Measurements from ENCODE around the gene MORN4.
"Not testable (repeated sequence)": the region's sequence is repeated elsewhere in the genome, so short reads cannot be mapped to it uniquely, and the experiment has no call there.

The MORN4 gene

GRCh38 chr10:97632949-97633884 lies at the start of gene MORN4:
Gene MORN4 (minus strand): TSS chr10:97633500. CDS start chr10:97619653, 13,847 bp downstream.
- DNase-seq (ENCODE audit: low read depth in 2 of 2) = peak; percentile 78 to 82

- DNase-seq (ENCODE audit: low read depth in 2 of 2) = no peak
Measured at GRCh38 chr10:97682042-97682441, 48.7 kb upstream of the MORN4 start.

GRCh38 chr10:97679594-97679993 lies 46.3 kb upstream of the MORN4 start:
- DNase-seq (ENCODE audit: low read depth in 2 of 2) = no peak

- DNase-seq (ENCODE audit: low read depth in 2 of 2) = peak in 1 of 2 donors; percentile 33
Measured at GRCh38 chr10:97676770-97677581, 43.7 kb upstream of the MORN4 start.

- no peak for DNase-seq (ENCODE audit: low read depth in 2 of 2)
Measured at GRCh38 chr10:97675222-97675621, 41.9 kb upstream of the MORN4 start.

GRCh38 chr10:97673736-97674525 lies 40.6 kb upstream of the MORN4 start:
- no peak for DNase-seq (ENCODE audit: low read depth in 2 of 2)

- DNase-seq (ENCODE audit: low read depth in 2 of 2) = no peak
Measured at GRCh38 chr10:97669571-97669970, 36.3 kb upstream of the MORN4 start.

- no peak for DNase-seq (ENCODE audit: low read depth in 2 of 2)
Measured at GRCh38 chr10:97667463-97667862, 34.2 kb upstream of the MORN4 start.

GRCh38 chr10:97666992-97667391 lies 33.7 kb upstream of the MORN4 start:
- DNase-seq (ENCODE audit: low read depth in 2 of 2) = no peak

- DNase-seq (ENCODE audit: low read depth in 2 of 2) = no peak
Measured at GRCh38 chr10:97664282-97664850, 31.1 kb upstream of the MORN4 start.

GRCh38 chr10:97659589-97659988 lies 26.3 kb upstream of the MORN4 start:
- DNase-seq (ENCODE audit: low read depth in 2 of 2) = no peak

GRCh38 chr10:97656777-97657176 lies 23.5 kb upstream of the MORN4 start:
- no peak for DNase-seq (ENCODE audit: low read depth in 2 of 2)

GRCh38 chr10:97651773-97652172 lies 18.5 kb upstream of the MORN4 start:
- DNase-seq (ENCODE audit: low read depth in 2 of 2) = no peak

GRCh38 chr10:97650726-97651125 lies 17.4 kb upstream of the MORN4 start:
- no peak for DNase-seq (ENCODE audit: low read depth in 2 of 2)

GRCh38 chr10:97649405-97649750 lies 16.1 kb upstream of the MORN4 start:
- DNase-seq (ENCODE audit: low read depth in 2 of 2) = not testable (repeated sequence)

GRCh38 chr10:97648562-97649404 lies 15.5 kb upstream of the MORN4 start:
- DNase-seq (ENCODE audit: low read depth in 2 of 2) = peak; percentile 17 to 33

- no peak for DNase-seq (ENCODE audit: low read depth in 2 of 2)
Measured at GRCh38 chr10:97647556-97647955, 14.3 kb upstream of the MORN4 start.

- DNase-seq (ENCODE audit: low read depth in 2 of 2) = no peak
Measured at GRCh38 chr10:97644936-97645335, 11.6 kb upstream of the MORN4 start.

GRCh38 chr10:97643441-97643985 lies 10.2 kb upstream of the MORN4 start:
- DNase-seq (ENCODE audit: low read depth in 2 of 2) = no peak

- not testable (repeated sequence) for DNase-seq (ENCODE audit: low read depth in 2 of 2)
Measured at GRCh38 chr10:97642471-97643159, 9.3 kb upstream of the MORN4 start.
